Mammary epithelial cell (primary cell): ENCODE data around the gene NEGR1.

Experiments
- CTCF ChIP-seq, 2 donors: IDR thresholded peaks in 1 of 2; conservative IDR thresholded peaks in 1 of 2; 2 replicates each; pipeline ENCODE4 v1.5.1; 2011 to 2012; ENCODE audit warnings: inconsistent platforms in 2 of 2, low read length in 2 of 2, mild to moderate bottlenecking in 2 of 2, control low read depth in 1 of 2, low read depth in 1 of 2; ENCODE audit not compliant: insufficient read depth in 1 of 2; ENCODE audit errors: extremely low read depth in 1 of 2
- EZH2 ChIP-seq: IDR thresholded peaks from 2 replicates; pipeline ENCODE4 v1.6.1; 2012; ENCODE audit warnings: low read length, inconsistent platforms, borderline replicate concordance

- TF ChIP-seq EZH2 (no peak), CTCF (conservative IDR thresholded peaks at IDR 0.05 in 1 of 2, IDR thresholded peaks at IDR 0.05 in 1 of 2; ENCODE audit: extremely low read depth in 1 of 2, insufficient read depth in 1 of 2, low read depth in 1 of 2, low read length in 2 of 2) (no peak)
These were observed 84.6 kb downstream of the NEGR1 start for GRCh38 chr1:72197786-72198185.
